K562 (cell line): ENCODE measurements around the gene SNX12. TPM values are rescaled to one million over a fixed set of nuclear protein-coding genes. Genes with fewer than 3 reads are reported as not detected.
A peak's percentile ranks its signal among the peaks of the same experiment; 100 is the strongest.

Experiments used
- CHD2 ChIP-seq: IDR thresholded peaks from 2 replicates; pipeline ENCODE4 v1.6.1; 2011; ENCODE audit warnings: low read depth, low read length
- FOXK2 ChIP-seq, 2 experiments: fragments of 450-650 bp; IDR thresholded peaks in 1 of 2; conservative IDR thresholded peaks in 1 of 2; 2 replicates each; pipeline ENCODE4 v1.6.1; 2016; ENCODE audit warnings: low read depth in 2 of 2, mild to moderate bottlenecking in 1 of 2
- POLR3A ChIP-seq: IDR thresholded peaks from 2 replicates; pipeline ENCODE4 v1.6.1; 2011; ENCODE audit warnings: borderline replicate concordance, mild to moderate bottlenecking, moderate library complexity; ENCODE audit not compliant: insufficient read length, insufficient read depth; ENCODE audit errors: extremely low read depth
- RBM25 ChIP-seq: fragments of 200-400 bp; formaldehyde crosslinking; IDR thresholded peaks from 2 replicates; pipeline ENCODE4 v1.6.1; 2018; ENCODE audit warnings: low read length, low read depth, moderate library complexity; ENCODE audit not compliant: severe bottlenecking
- SREBF1 ChIP-seq: fragments of 150-350 bp; IDR thresholded peaks from 2 replicates; pipeline ENCODE4 v1.6.1; 2014; ENCODE audit warnings: antibody characterized with exemption, low read depth, low read length, borderline replicate concordance
- ZNF431 ChIP-seq: sonication (generic); formaldehyde crosslinking; IDR thresholded peaks from 2 replicates; pipeline ENCODE4 v1.8.0; 2022; ENCODE audit warnings: mild to moderate bottlenecking, missing genetic modification reagents
- polyA plus RNA-seq, 8 experiments: library from polyadenylated mRNA; depleted of rRNA in 4 of 8; stranded (reverse) in 5 of 8; unstranded in 3 of 8; fragments of >200 nt; fragmentation: Nextera tagmentation in 2 of 8; fragmentation: Illumina TruSeq in 1 of 8; extraction: Ambion mirVana in 2 of 8; extraction: Trizol in 1 of 8; gene quantifications; 2 replicates each; pipeline versions ENCODE4 v1.2.1 to v1.2.3, GENCODE V29; 2011 to 2014; ENCODE audit warnings: inconsistent platforms in 1 of 8, missing spikeins in 1 of 8
- total RNA-seq, 7 experiments: library from RNA; depleted of rRNA in 6 of 7; stranded (reverse); fragments of >200 nt in 6 of 7; fragmentation: Illumina TruSeq in 2 of 7; extraction: Trizol in 2 of 7; gene quantifications; 2 replicates each; pipeline versions ENCODE4 v1.2.1 to v1.2.3, GENCODE V29; 2011 to 2021; ENCODE audit warnings: low replicate concordance in 1 of 7
- TF ChIP-seq, protein P1 (sequence below): fragments of 450-650 bp; IDR thresholded peaks from 2 replicates; pipeline ENCODE4 v1.6.1; 2016; ENCODE audit warnings: low read depth
- TF ChIP-seq, protein P2 (sequence below): fragments of 250-450 bp; sonication (Bioruptor Pico); IDR thresholded peaks from 2 replicates; pipeline ENCODE4 v1.4.0; 2020
- TF ChIP-seq, protein P3 (sequence below): fragments of 450-650 bp; IDR thresholded peaks from 2 replicates; pipeline ENCODE4 v1.6.1; 2017; ENCODE audit warnings: antibody characterized with exemption, mild to moderate bottlenecking
- TF ChIP-seq, protein P4 (sequence below): fragments of 250-450 bp; sonication (Bioruptor Pico); IDR thresholded peaks from 2 replicates; pipeline ENCODE4 v1.8.0; 2022; ENCODE audit warnings: moderate library complexity, mild to moderate bottlenecking, inconsistent platforms

SNX12 gene
- total and polyA plus RNA-seq, 9 of the 15 experiments (the other 6 are each of a cell fraction or from before 2014, with no cell fraction given): 12.7 to 50.3 (median 37.1) TPM

DNA sequence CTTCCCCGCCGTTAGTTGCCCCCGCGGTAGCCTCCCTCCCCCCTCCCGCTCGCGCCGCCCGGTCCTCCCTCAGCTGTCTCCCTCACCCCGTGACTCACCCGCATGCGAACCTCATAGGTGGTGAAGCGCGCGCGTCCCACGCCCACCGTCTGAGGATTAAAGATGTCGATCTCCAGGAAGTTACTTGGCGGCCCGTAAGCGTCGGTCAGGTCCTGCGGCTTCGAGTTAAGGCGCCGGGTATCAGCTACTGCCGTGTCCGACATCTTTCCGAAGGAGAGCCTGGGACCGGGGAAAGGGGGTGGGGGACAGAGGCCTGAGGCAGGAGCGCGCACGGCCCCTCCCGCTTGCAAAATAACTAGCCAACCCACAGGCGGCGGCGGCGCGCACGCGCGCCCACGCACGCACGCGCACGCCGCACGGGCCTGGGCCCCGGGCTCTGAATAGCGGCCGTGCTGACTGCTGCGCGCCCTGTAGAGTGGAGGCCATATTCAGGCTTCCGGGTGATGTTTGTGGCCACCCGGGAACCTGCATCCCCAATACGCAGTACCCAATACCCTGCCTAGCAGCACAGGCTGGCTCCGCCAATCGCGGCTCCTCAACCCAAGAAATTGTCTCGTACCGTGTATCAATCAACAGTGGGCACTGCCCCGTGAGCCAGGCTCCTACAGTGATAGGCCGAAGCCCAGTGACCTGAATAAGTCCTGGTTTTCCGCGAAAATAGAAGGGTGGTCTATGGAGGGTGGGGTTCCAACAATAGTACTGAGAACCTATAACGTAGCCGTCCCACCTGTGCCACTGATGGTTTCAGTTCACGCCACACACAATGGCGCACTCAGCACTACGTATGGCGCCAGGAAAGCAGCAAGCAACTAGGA is at the start of gene SNX12 (continued):
- TF ChIP-seq, protein P1, sequence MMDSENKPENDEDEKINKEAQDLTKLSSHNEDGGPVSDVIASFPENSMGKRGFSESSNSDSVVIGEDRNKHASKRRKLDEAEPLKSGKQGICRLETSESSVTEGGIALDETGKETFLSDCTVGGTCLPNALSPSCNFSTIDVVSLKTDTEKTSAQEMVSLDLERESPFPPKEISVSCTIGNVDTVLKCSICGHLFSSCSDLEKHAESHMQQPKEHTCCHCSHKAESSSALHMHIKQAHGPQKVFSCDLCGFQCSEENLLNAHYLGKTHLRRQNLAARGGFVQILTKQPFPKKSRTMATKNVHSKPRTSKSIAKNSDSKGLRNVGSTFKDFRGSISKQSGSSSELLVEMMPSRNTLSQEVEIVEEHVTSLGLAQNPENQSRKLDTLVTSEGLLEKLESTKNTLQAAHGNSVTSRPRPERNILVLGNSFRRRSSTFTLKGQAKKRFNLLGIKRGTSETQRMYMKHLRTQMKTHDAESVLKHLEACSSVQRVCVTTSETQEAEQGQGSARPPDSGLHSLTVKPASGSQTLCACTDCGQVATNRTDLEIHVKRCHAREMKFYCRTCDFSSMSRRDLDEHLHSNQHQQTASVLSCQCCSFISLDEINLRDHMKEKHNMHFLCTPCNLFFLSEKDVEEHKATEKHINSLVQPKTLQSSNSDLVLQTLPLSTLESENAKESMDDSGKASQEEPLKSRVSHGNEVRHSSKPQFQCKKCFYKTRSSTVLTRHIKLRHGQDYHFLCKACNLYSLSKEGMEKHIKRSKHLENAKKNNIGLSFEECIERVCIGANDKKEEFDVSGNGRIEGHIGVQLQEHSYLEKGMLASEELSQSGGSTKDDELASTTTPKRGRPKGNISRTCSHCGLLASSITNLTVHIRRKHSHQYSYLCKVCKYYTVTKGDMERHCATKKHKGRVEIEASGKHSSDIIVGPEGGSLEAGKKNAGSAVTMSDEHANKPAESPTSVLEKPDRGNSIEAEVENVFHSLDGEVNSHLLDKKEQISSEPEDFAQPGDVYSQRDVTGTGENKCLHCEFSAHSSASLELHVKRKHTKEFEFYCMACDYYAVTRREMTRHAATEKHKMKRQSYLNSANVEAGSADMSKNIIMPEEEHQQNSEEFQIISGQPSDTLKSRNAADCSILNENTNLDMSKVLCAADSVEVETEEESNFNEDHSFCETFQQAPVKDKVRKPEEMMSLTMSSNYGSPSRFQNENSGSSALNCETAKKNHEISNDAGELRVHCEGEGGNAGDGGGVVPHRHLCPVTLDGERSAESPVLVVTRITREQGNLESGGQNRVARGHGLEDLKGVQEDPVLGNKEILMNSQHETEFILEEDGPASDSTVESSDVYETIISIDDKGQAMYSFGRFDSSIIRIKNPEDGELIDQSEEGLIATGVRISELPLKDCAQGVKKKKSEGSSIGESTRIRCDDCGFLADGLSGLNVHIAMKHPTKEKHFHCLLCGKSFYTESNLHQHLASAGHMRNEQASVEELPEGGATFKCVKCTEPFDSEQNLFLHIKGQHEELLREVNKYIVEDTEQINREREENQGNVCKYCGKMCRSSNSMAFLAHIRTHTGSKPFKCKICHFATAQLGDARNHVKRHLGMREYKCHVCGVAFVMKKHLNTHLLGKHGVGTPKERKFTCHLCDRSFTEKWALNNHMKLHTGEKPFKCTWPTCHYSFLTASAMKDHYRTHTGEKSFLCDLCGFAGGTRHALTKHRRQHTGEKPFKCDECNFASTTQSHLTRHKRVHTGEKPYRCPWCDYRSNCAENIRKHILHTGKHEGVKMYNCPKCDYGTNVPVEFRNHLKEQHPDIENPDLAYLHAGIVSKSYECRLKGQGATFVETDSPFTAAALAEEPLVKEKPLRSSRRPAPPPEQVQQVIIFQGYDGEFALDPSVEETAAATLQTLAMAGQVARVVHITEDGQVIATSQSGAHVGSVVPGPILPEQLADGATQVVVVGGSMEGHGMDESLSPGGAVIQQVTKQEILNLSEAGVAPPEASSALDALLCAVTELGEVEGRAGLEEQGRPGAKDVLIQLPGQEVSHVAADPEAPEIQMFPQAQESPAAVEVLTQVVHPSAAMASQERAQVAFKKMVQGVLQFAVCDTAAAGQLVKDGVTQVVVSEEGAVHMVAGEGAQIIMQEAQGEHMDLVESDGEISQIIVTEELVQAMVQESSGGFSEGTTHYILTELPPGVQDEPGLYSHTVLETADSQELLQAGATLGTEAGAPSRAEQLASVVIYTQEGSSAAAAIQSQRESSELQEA: peak; percentile 38; the same call in 1 of the 2 replicates
- TF ChIP-seq, protein P2, sequence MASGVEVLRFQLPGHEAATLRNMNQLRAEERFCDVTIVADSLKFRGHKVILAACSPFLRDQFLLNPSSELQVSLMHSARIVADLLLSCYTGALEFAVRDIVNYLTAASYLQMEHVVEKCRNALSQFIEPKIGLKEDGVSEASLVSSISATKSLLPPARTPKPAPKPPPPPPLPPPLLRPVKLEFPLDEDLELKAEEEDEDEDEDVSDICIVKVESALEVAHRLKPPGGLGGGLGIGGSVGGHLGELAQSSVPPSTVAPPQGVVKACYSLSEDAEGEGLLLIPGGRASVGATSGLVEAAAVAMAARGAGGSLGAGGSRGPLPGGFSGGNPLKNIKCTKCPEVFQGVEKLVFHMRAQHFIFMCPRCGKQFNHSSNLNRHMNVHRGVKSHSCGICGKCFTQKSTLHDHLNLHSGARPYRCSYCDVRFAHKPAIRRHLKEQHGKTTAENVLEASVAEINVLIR (CRISPR knock-in tag): peak; percentile 57
- 0 out of 2 replicates have a peak, but pooled peaks have one; percentile 26 for TF ChIP-seq SREBF1
- no peak for TF ChIP-seq ZNF431 (CRISPR knock-in tag)
- TF ChIP-seq, protein P3, sequence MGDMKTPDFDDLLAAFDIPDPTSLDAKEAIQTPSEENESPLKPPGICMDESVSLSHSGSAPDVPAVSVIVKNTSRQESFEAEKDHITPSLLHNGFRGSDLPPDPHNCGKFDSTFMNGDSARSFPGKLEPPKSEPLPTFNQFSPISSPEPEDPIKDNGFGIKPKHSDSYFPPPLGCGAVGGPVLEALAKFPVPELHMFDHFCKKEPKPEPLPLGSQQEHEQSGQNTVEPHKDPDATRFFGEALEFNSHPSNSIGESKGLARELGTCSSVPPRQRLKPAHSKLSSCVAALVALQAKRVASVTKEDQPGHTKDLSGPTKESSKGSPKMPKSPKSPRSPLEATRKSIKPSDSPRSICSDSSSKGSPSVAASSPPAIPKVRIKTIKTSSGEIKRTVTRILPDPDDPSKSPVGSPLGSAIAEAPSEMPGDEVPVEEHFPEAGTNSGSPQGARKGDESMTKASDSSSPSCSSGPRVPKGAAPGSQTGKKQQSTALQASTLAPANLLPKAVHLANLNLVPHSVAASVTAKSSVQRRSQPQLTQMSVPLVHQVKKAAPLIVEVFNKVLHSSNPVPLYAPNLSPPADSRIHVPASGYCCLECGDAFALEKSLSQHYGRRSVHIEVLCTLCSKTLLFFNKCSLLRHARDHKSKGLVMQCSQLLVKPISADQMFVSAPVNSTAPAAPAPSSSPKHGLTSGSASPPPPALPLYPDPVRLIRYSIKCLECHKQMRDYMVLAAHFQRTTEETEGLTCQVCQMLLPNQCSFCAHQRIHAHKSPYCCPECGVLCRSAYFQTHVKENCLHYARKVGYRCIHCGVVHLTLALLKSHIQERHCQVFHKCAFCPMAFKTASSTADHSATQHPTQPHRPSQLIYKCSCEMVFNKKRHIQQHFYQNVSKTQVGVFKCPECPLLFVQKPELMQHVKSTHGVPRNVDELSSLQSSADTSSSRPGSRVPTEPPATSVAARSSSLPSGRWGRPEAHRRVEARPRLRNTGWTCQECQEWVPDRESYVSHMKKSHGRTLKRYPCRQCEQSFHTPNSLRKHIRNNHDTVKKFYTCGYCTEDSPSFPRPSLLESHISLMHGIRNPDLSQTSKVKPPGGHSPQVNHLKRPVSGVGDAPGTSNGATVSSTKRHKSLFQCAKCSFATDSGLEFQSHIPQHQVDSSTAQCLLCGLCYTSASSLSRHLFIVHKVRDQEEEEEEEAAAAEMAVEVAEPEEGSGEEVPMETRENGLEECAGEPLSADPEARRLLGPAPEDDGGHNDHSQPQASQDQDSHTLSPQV: 0 out of 2 replicates have a peak, but pooled peaks have one; percentile 50
- TF ChIP-seq FOXK2 (conservative IDR thresholded peaks at IDR 0.05 in 1 of 2, IDR thresholded peaks at IDR 0.05 in 1 of 2; ENCODE audit: low read depth in 2 of 2): no peak
- TF ChIP-seq RBM25: peak; percentile 46
- TF ChIP-seq, protein P4, sequence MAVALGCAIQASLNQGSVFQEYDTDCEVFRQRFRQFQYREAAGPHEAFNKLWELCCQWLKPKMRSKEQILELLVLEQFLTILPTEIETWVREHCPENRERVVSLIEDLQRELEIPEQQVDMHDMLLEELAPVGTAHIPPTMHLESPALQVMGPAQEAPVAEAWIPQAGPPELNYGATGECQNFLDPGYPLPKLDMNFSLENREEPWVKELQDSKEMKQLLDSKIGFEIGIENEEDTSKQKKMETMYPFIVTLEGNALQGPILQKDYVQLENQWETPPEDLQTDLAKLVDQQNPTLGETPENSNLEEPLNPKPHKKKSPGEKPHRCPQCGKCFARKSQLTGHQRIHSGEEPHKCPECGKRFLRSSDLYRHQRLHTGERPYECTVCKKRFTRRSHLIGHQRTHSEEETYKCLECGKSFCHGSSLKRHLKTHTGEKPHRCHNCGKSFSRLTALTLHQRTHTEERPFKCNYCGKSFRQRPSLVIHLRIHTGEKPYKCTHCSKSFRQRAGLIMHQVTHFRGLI (CRISPR knock-in tag): 0 out of 2 replicates have a peak, but pooled peaks have one; percentile 34
- TF ChIP-seq POLR3A: no peak
- peak; percentile 20; the same call in 1 of the 2 replicates for TF ChIP-seq CHD2
